Non-pigmented ciliary epithelial cell (primary cell): ENCODE measurements around the gene ERBB2.
"Not testable (repeated sequence)": the region's sequence is repeated elsewhere in the genome, so short reads cannot be mapped to it uniquely, and the experiment has no call there.

Experiments
- DNase-seq: peaks from one replicate; pipeline ENCODE4 v3.0.0-alpha.2; 2010; ENCODE audit warnings: low read depth

The ERBB2 gene

GRCh38 chr17:39725923-39726322 is 26.1 kb downstream of the ERBB2 start:
- not testable (repeated sequence) for DNase-seq

GRCh38 chr17:39726617-39727016 is 26.8 kb downstream of the ERBB2 start:
- no peak for DNase-seq

GRCh38 chr17:39727556-39727955 is 27.7 kb downstream of the ERBB2 start:
- DNase-seq = no peak

GRCh38 chr17:39729280-39729851 is 29.5 kb downstream of the ERBB2 start:
- no peak for DNase-seq

GRCh38 chr17:39730095-39730921 is 30.4 kb downstream of the ERBB2 start, which contains the start of gene MIEN1:
TSS of gene MIEN1 (minus strand) at chr17:39730532. CDS start at chr17:39730495, 37 bp downstream.
- no peak for DNase-seq

GRCh38 chr17:39732586-39732985 is 32.7 kb downstream of the ERBB2 start:
- DNase-seq = no peak

- DNase-seq = no peak
Observed at GRCh38 chr17:39735882-39736281, 36.0 kb downstream of the ERBB2 start.

- DNase-seq = no peak
Observed at GRCh38 chr17:39736319-39737165, 36.7 kb downstream of the ERBB2 start.

GRCh38 chr17:39737206-39737759 is 37.4 kb downstream of the ERBB2 start:
- DNase-seq = no peak

- DNase-seq = no peak
Observed at GRCh38 chr17:39737760-39738567, 38.1 kb downstream of the ERBB2 start, which contains the start of gene GRB7. TSS of gene GRB7 (plus strand) at chr17:39737938. CDS start at chr17:39742302, 4,364 bp downstream.

GRCh38 chr17:39738568-39738901 is 38.7 kb downstream of the ERBB2 start:
- DNase-seq = no peak

- no peak for DNase-seq
Observed at GRCh38 chr17:39738983-39739884, 39.4 kb downstream of the ERBB2 start.

- no peak for DNase-seq
Observed at GRCh38 chr17:39739885-39740356, 40.1 kb downstream of the ERBB2 start.

- DNase-seq = no peak
Observed at GRCh38 chr17:39740357-39741111, 40.7 kb downstream of the ERBB2 start.

- DNase-seq = no peak
Observed at GRCh38 chr17:39742126-39742855, 42.4 kb downstream of the ERBB2 start.

GRCh38 chr17:39742856-39743436 is 43.1 kb downstream of the ERBB2 start:
- no peak for DNase-seq

GRCh38 chr17:39744075-39744835 is 44.4 kb downstream of the ERBB2 start:
- DNase-seq = no peak

- no peak for DNase-seq
Observed at GRCh38 chr17:39744836-39745215, 45.0 kb downstream of the ERBB2 start.
